Chondrocyte (in vitro differentiated cells): Measurements from ENCODE around the gene HTN1. TPM values are rescaled to one million over a fixed set of nuclear protein-coding genes. Genes with fewer than 3 reads are reported as not detected.
"Not testable (repeated sequence)": the region's sequence is repeated elsewhere in the genome, so short reads cannot be mapped to it uniquely, and the experiment has no call there.

ENCODE experiments used
- DNase-seq: peaks from one replicate; pipeline ENCODE4 v3.0.0; 2021; ENCODE audit warnings: mixed read lengths, low spot score
- H3K27ac Mint-ChIP-seq: one replicate; pipeline ENCODE4 v1.8.0; 2021; ENCODE audit warnings: mild to moderate bottlenecking, moderate library complexity, mixed read lengths; ENCODE audit not compliant: unreplicated experiment
- H3K27me3 Mint-ChIP-seq: 2 replicates; pipeline ENCODE4 v1.8.0; 2021; ENCODE audit warnings: low read depth, mixed read lengths
- H3K36me3 Mint-ChIP-seq: 2 replicates; pipeline ENCODE4 v1.8.0; 2021; ENCODE audit warnings: low read depth, mixed read lengths
- H3K4me1 Mint-ChIP-seq: 2 replicates; pipeline ENCODE4 v1.8.0; 2021; ENCODE audit warnings: low read depth, mild to moderate bottlenecking, mixed read lengths
- H3K4me3 Mint-ChIP-seq: one replicate; pipeline ENCODE4 v1.8.0; 2021; ENCODE audit warnings: mild to moderate bottlenecking, moderate library complexity, mixed read lengths; ENCODE audit not compliant: unreplicated experiment
- H3K9me3 Mint-ChIP-seq: 2 replicates; pipeline ENCODE4 v1.8.0; 2021; ENCODE audit warnings: low read depth, mixed read lengths
- long read RNA-seq: library from polyadenylated mRNA; stranded (forward); transcript quantifications from one replicate; pipeline ENCODE4 v2.0.0, GENCODE V29; 2021
- total RNA-seq: library from RNA; stranded (reverse); gene quantifications from 3 replicates; pipeline ENCODE4 v1.2.1, GENCODE V29; 2021
- TF ChIP-seq, protein P1 (sequence below): fragments of 200-600 bp; sonication (generic); IDR thresholded peaks from 2 replicates; pipeline ENCODE4 v1.5.0; 2021; ENCODE audit warnings: antibody characterized with exemption, mild to moderate bottlenecking, moderate library complexity

The HTN1 gene
- not detected in 3 replicates for total RNA-seq
- long read RNA-seq = 0 reads

DNA sequence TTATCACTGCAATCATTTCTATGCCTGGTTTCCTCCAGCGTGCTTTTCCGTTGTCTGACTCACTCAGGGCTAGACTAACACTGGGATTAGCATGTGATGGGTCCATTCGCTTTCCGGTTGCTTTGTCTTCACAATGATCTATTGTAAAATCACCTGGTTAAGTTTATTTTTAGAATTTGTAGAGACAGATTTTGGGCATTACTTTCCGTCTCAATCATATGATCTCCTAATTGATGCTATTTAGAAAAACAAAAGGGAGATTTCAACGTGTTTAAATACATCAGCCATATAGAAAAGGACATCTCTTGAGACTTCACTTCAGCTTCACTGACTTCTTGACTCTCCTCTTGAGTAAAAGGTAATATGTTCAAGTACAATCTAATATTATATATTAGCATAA lies at the start of gene HTN1:
Gene HTN1 (plus strand): TSS at position 301 of the 400 bp plus-strand sequence. CDS start 2,639 bp downstream, outside the sequence.
- not testable (repeated sequence) for H3K27ac Mint-ChIP-seq

DNA sequence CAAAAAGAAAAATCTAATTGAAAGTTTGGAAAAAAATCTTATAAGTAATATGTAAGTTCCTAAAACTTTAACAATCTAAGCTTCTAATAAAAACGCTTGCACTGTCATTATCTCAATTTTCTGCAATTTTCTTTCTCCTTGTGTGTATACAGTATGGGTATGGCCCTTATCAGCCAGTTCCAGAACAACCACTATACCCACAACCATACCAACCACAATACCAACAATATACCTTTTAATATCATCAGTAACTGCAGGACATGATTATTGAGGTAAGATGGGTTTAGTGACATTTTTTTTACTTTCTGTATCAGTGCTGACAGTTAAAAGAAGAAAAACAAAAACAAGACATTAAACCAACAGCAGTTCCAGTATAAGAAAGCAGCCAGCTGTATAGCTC lies 49.5 kb upstream of the HTN1 start:
- Mint-ChIP-seq H3K4me1 (no peaks in the 10 kb centered on the region), H3K4me3 (no peak overlapping the region), H3K9me3 (no peaks in the 10 kb centered on the region), H3K27ac (no peak overlapping the region), H3K27me3 (peaks cover 14% of the 10 kb centered on the region), H3K36me3 (no peaks in the 10 kb centered on the region)
- TF ChIP-seq, protein P1, sequence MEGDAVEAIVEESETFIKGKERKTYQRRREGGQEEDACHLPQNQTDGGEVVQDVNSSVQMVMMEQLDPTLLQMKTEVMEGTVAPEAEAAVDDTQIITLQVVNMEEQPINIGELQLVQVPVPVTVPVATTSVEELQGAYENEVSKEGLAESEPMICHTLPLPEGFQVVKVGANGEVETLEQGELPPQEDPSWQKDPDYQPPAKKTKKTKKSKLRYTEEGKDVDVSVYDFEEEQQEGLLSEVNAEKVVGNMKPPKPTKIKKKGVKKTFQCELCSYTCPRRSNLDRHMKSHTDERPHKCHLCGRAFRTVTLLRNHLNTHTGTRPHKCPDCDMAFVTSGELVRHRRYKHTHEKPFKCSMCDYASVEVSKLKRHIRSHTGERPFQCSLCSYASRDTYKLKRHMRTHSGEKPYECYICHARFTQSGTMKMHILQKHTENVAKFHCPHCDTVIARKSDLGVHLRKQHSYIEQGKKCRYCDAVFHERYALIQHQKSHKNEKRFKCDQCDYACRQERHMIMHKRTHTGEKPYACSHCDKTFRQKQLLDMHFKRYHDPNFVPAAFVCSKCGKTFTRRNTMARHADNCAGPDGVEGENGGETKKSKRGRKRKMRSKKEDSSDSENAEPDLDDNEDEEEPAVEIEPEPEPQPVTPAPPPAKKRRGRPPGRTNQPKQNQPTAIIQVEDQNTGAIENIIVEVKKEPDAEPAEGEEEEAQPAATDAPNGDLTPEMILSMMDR = no peak
- DNase-seq = no peak

More for the DNA sequence above, at the start of gene HTN1:
- not testable (repeated sequence) for H3K9me3 Mint-ChIP-seq, H3K4me1 Mint-ChIP-seq, DNase-seq, H3K27me3 Mint-ChIP-seq, H3K4me3 Mint-ChIP-seq, H3K36me3 Mint-ChIP-seq

DNA sequence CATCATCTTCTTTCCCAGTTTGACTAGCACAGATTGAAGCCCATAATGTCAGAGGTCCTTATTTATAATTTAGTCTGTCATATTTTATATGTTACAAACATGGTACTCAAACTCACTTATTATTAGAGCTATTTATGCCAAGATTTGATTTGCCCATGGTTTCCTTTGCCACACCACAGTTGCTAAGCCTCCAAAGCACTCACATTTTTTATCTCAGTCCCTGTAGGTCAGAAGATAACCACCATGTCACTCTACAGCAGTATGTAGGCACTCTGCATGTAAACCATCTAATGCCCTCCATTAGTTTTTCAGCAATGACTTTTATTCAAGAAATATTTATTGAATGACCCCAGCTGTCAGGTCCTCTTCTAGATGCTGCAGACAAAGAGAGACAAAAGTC lies 47.7 kb upstream of the HTN1 start:
- H3K9me3 Mint-ChIP-seq = no peaks in the 10 kb centered on the region
- DNase-seq = no peak

DNA sequence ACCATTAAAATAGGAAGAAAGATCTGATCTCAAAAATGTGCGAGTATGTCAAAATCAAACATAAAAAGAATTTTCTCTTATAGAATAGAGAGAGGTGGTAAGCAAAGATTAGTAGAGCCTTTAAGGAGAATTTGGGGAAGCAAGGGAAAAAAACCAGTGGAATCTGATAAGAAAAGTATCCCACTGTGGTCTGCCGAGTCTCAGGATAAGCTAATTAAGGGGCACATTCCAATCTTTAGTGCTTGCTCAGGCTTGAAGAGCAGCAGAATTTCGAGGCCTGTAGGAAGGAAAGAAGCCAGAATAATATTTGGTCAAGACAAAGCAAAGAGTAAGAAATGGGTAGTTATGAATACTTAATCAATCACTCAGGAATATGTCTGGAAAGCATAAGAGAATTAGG lies 41.5 kb upstream of the HTN1 start:
- no peaks in the 10 kb centered on the region for H3K4me1 Mint-ChIP-seq
- no peak overlapping the region for H3K4me3 Mint-ChIP-seq
- H3K27me3 Mint-ChIP-seq = peaks cover 11% of the 10 kb centered on the region
- H3K9me3 Mint-ChIP-seq = peaks cover 11% of the 10 kb centered on the region
- no peaks in the 10 kb centered on the region for H3K36me3 Mint-ChIP-seq
- TF ChIP-seq, protein P1 = no peak
- DNase-seq = no peak
- H3K27ac Mint-ChIP-seq = no peak overlapping the region

More for the DNA sequence above, 47.7 kb upstream of the HTN1 start:
- Mint-ChIP-seq H3K4me1 (no peaks in the 10 kb centered on the region), H3K4me3 (no peak overlapping the region), H3K27me3 (peaks cover 16% of the 10 kb centered on the region), H3K36me3 (no peaks in the 10 kb centered on the region), H3K27ac (no peak overlapping the region)
- TF ChIP-seq, protein P1 = no peak

DNA sequence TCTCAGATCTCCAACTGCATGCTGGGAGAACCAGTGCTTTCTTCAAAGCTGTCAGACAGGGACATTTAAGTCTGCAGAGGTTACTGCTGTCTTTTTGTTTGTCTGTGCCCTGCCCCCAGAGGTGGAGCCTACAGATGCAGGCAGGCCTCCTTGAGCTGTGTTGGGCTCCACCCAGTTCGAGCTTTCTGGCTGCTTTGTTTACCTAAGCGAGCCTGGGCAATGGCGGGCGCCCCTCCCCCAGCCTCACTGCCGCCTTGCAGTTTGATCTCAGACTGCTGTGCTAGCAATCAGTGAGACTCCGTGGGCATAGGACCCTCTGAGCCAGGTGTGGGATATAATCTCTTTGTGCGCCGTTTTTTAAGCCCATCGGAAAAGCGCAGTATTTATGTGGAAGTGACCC lies 31.2 kb upstream of the HTN1 start:
- H3K36me3 Mint-ChIP-seq = not testable (repeated sequence)

DNA sequence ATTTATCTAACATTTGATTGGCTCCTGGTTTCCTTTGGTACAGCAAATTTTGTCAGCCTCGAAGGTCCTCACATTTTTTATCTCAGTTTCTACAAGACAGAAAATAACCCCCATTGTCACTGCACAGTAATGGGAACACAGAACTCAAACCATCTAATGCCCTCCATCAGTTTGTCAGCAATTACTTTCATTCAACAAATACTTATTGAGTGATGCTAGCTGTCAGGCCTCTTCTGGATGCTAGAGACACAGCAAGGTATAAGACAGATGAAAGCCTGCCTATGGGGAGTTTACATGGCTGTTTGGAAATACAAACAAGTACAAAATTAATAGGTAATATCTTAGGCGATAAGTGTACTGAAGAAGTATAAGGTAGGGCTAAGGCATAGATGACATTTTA lies 27.0 kb upstream of the HTN1 start:
- no peaks in the 10 kb centered on the region for H3K36me3 Mint-ChIP-seq
- no peak overlapping the region for H3K4me3 Mint-ChIP-seq
- no peak for DNase-seq
- no peaks in the 10 kb centered on the region for H3K9me3 Mint-ChIP-seq
- H3K4me1 Mint-ChIP-seq = no peaks in the 10 kb centered on the region
- no peak overlapping the region for H3K27ac Mint-ChIP-seq
- TF ChIP-seq, protein P1 = no peak
- H3K27me3 Mint-ChIP-seq = peaks cover 3% of the 10 kb centered on the region

More for the DNA sequence above, 31.2 kb upstream of the HTN1 start:
- not testable (repeated sequence) for H3K9me3 Mint-ChIP-seq, H3K4me3 Mint-ChIP-seq, H3K4me1 Mint-ChIP-seq, DNase-seq, H3K27me3 Mint-ChIP-seq, H3K27ac Mint-ChIP-seq
